Heart left ventricle (tissue), 16 donors: ENCODE results near the gene TTLL7. TPM values are rescaled to one million over a fixed set of nuclear protein-coding genes. Genes with fewer than 3 reads are reported as not detected.

Source experiments
- ATAC-seq, 4 donors: fragments of 200-7000 bp; cut with Tn5 transposase; one replicate each; pipeline ENCODE4 v1.9.1; 2020 to 2022; ENCODE audit warnings: moderate library complexity in 4 of 4, mild to moderate bottlenecking in 3 of 4, moderate number of reproducible peaks in 1 of 4
- DNase-seq, 5 donors: peaks; one replicate each; pipeline ENCODE4 v3.0.0-alpha.2; 2020
- H3K27ac ChIP-seq, 12 donors: fragments of 200-600 bp; sonication (generic) in 4 of 12; one replicate each; pipeline versions ENCODE4 v1.5.0 to v1.8.0; 2016 to 2022; ENCODE audit warnings: mild to moderate bottlenecking in 2 of 12
- H3K27me3 ChIP-seq, 9 donors: fragments of 200-600 bp; sonication (generic) in 2 of 9; one replicate each; pipeline versions ENCODE4 v1.5.1 to v1.8.0; 2016 to 2022; ENCODE audit warnings: mild to moderate bottlenecking in 3 of 9
- H3K36me3 ChIP-seq, 9 donors: fragments of 200-600 bp; sonication (generic) in 2 of 9; one replicate each; pipeline versions ENCODE4 v1.5.0 to v1.8.0; 2018 to 2022; ENCODE audit warnings: mild to moderate bottlenecking in 2 of 9
- H3K4me1 ChIP-seq, 12 donors: fragments of 200-600 bp; sonication (generic) in 4 of 12; one replicate each; pipeline versions ENCODE4 v1.5.0 to v1.8.0; 2016 to 2022; ENCODE audit warnings: mild to moderate bottlenecking in 3 of 12
- H3K4me3 ChIP-seq, 12 donors: fragments of 200-600 bp; sonication (generic) in 4 of 12; one replicate each; pipeline versions ENCODE4 v1.5.0 to v1.8.0; 2017 to 2022; ENCODE audit warnings: mild to moderate bottlenecking in 9 of 12, moderate library complexity in 4 of 12
- H3K9me3 ChIP-seq, 12 donors: fragments of 200-600 bp; sonication (generic) in 4 of 12; one replicate each; pipeline versions ENCODE4 v1.5.0 to v1.8.0; 2016 to 2022; ENCODE audit warnings: mild to moderate bottlenecking in 1 of 12
- POLR2A ChIP-seq, 2 donors: fragments of 450-650 bp; IDR thresholded peaks; one replicate each; pipeline ENCODE4 v1.6.1; 2017; ENCODE audit warnings: antibody characterized with exemption in 2 of 2, mild to moderate bottlenecking in 2 of 2, moderate library complexity in 2 of 2
- WGBS, 4 donors: extraction: QIAGEN DNeasy Blood & Tissue Kit in 2 of 4; methylation state at CpG; one replicate each; pipeline versions ENCODE4 v1.1.5 to v1.1.7; 2013 to 2018; 5-methylcytosine and 5-hydroxymethylcytosine counted together
- intact Hi-C, 10 donors: fragments of 100-400 bp; cut with DNase I; formaldehyde crosslinking; loops; one replicate each; pipeline versions ENCODE4 v1.11.1 to v1.14.2; 2022
- polyA plus RNA-seq, 2 donors: library from polyadenylated mRNA; stranded (reverse); fragments of 200-250 nt; gene quantifications; one replicate each; pipeline ENCODE4 v1.2.3, GENCODE V29; 2013
- total RNA-seq, 9 donors: library from RNA; depleted of rRNA in 2 of 9; stranded (reverse); fragments of >200 nt in 2 of 9; fragmentation: NEBNext Ultra II Directional in 3 of 9; extraction: Animal tissue kit (Norgen Biotek cat#: 25700) in 3 of 9; gene quantifications; one replicate each; pipeline versions ENCODE4 v1.1.0 to v1.2.4, GENCODE V29; 2016 to 2023
- TF ChIP-seq, protein P1 (sequence below), 12 donors: fragments of 200-600 bp; sonication (generic) in 4 of 12; IDR thresholded peaks; one replicate each; pipeline versions ENCODE4 v1.5.0 to v1.8.0; 2018 to 2022; ENCODE audit warnings: antibody characterized with exemption in 12 of 12, mild to moderate bottlenecking in 5 of 12
- donor health status: ischemic (EF 13 %, LVEDD 7.1; RV severe dilation, severe dysfunction).
- donor health status: healthy with polysubstance abuse.
- donor health status: DM: no; HTN: yes; CAD: no.
- donor health status: DM: no; HTN: no; CAD: no.
- donor health status: ischemic (EF 25% LVEDD 6.9; RV normal size, moderate dysfunction).
- donor health status: ischemic (EF 25% LVEDD 5.7; RV mildly dilated, moderate dysfunction).
- donor health status: healthy.
- donor health status: DM: yes; HTN: yes; CAD: no.
- donor health status: ischemic (EF 35%, LVEDD 5.7; RV mildly dilated, moderate dysfunction).
- donor health status: nonischemic (EF 11% LVEDD 7.7; RV severe dilation, severe dysfunction).
- donor health status: DM: yes; HTN: yes; CAD: no.
- donor health status: PGD.
- donor health status: ischemic (EF 29% LVEDD 5.4; RV normal size, mild dysfunction).
- donor health status: nonischemic (EF 23%, LVEDD 6.1; RV moderate dilation, normal function).

TTLL7 gene
- total and polyA plus RNA-seq, 11 donors, result 0.87 to 12.8 (median 3.2) TPM

DNA sequence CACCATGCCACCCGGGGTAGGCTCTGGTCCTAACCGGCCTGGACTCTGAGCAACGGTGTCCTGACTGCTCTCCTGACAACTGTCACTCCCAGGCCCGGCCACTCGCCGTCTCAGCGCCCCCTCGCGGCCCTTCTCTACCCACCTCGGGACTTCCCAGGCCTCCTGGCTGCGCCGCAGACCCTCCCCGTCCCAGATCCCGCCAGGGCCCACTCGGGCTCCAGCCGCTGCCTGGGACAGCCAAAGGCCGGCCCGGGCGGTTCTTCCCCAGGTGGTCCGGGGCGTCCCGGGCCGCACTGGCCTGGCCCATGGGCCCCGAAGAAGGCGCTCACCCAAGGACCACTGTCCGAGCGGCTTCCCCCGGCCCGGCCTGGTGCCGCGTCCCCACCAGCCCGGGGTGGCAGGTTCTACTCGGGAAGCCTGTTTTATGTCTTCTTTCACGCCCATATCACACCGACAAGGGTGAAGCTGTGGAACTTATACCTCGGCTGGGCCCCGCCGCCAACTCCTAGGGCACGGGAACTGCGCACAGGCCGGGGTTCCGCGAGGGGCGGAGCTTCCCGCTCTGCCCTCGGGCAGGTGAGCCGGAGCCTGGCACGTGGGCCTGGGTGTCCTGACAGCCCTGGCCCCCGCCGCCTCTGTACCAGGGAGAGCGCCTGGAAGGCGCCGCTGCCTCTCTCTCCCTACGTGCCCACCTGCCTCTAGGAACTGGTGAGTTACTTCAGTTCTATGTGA, 138.3 kb downstream of the TTLL7 start:
- 11 to 32% (median 17%) methylated on average over 26 to 54 of the region's 54 CpGs for WGBS, 4 donors
- DNase-seq, result peak; percentile 78 to 90 (median 84)
- H3K27me3 ChIP-seq, result no peaks in the 10 kb centered on the region
- peak overlapping the region; percentile 21 to 84 (median 74) for H3K27ac ChIP-seq
- no peaks in the 10 kb centered on the region for H3K36me3 ChIP-seq
- ATAC-seq, result peak; percentile 87 to 99 (median 97)
- H3K9me3 ChIP-seq, result no peaks in the 10 kb centered on the region
- peaks cover 0 to 4% (median 0%) of the 10 kb centered on the region in 12 donors for H3K4me1 ChIP-seq
- H3K4me3 ChIP-seq, result peak overlapping the region; percentile 19 to 71 (median 63)
- no peak for TF ChIP-seq POLR2A (IDR thresholded peaks at IDR 0.05)
- TF ChIP-seq, protein P1, sequence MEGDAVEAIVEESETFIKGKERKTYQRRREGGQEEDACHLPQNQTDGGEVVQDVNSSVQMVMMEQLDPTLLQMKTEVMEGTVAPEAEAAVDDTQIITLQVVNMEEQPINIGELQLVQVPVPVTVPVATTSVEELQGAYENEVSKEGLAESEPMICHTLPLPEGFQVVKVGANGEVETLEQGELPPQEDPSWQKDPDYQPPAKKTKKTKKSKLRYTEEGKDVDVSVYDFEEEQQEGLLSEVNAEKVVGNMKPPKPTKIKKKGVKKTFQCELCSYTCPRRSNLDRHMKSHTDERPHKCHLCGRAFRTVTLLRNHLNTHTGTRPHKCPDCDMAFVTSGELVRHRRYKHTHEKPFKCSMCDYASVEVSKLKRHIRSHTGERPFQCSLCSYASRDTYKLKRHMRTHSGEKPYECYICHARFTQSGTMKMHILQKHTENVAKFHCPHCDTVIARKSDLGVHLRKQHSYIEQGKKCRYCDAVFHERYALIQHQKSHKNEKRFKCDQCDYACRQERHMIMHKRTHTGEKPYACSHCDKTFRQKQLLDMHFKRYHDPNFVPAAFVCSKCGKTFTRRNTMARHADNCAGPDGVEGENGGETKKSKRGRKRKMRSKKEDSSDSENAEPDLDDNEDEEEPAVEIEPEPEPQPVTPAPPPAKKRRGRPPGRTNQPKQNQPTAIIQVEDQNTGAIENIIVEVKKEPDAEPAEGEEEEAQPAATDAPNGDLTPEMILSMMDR (IDR thresholded peaks at IDR 0.05), result peak; percentile 57 to 84 (median 74)
- intact Hi-C loops, result no loop called here

DNA sequence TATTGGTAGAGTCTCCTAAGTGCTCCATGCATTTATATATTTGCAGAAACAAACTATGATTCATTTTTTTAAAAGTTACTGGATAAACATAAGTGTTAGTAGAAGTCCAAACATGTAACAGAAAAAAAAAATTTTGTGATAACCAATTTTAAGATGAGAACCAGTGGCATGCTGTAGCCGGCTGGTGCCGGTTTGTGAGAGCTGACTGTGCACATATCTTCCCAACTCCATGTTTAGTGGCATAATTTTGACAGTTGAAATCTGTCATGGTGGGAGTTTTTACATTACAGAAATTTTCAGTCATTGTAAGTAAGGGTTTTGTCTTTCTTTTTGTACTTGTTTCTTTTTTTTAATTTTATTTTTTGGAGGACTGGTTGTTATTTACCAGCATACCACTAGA, 141.2 kb downstream of the TTLL7 start:
- no peak overlapping the region for H3K4me3 ChIP-seq
- H3K27me3 ChIP-seq, result no peaks in the 10 kb centered on the region
- DNase-seq (no peak), ATAC-seq (no peak)
- 82 to 90% (median 85%) methylated on average over 2 of the region's 2 CpGs for WGBS, 4 donors
- no peaks in the 10 kb centered on the region for H3K9me3 ChIP-seq
- H3K36me3 ChIP-seq, result no peaks in the 10 kb centered on the region
- no peak overlapping the region for H3K27ac ChIP-seq
- intact Hi-C loops, result no loop called here
- peaks cover 0 to 4% (median 0%) of the 10 kb centered on the region in 12 donors for H3K4me1 ChIP-seq
- TF ChIP-seq POLR2A (IDR thresholded peaks at IDR 0.05), result no peak
- TF ChIP-seq, protein P1 (IDR thresholded peaks at IDR 0.05), result no peak

DNA sequence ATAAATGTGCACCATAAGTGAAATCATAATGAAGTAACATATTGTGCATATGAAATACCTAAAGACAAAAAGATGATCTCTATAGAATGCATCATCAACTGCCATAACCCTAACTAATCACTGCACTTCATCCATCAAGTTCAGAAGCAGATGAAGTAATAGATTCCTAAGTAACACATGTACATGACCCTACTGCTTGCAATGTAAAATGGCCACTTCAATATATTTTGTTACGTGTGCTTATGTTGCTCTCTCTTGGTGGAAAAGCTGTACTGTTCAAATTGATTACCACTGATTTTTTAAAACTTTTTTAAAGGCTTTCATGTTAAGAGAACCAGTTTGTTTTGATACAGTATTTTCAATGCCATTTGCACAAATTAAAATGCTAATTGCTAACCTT, 141.8 kb downstream of the TTLL7 start:
- Histone ChIP-seq H3K36me3 (no peaks in the 10 kb centered on the region), H3K27me3 (no peaks in the 10 kb centered on the region), H3K4me3 (no peak overlapping the region), H3K9me3 (no peaks in the 10 kb centered on the region), H3K4me1 (peaks cover 0 to 4% (median 0%) of the 10 kb centered on the region in 12 donors), H3K27ac (no peak overlapping the region)
- no peak for DNase-seq
- intact Hi-C loops, result no loop called here
- WGBS, 4 donors, result 68 to 82% (median 75%) methylated on average over 1 of the region's 1 CpG
- ATAC-seq, result peak in 1 of 4 donors; percentile 36
- TF ChIP-seq, protein P1 (IDR thresholded peaks at IDR 0.05), result peak in 8 of 12 donors; percentile 19 to 53 (median 36)
- no peak for TF ChIP-seq POLR2A (IDR thresholded peaks at IDR 0.05)

DNA sequence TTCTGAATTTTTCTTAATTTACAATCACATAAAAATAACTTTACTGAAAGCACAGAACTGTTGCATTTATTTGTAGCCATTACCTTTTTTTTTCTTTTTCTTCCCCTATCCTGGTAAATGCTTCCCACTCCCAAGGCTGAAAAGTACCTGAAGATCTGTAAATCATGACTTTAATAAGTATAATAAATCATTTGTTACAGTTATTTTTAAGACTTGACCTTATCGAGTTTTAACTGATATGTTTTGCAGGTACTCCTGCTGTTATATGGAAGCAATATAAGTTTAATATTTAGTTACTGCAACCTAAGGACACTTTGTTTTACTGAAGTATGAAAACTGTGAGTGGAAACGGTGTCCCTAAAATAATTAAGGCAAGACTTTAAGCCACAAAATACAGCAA, 142.6 kb downstream of the TTLL7 start:
- no peak overlapping the region for H3K4me3 ChIP-seq
- H3K36me3 ChIP-seq, result no peaks in the 10 kb centered on the region
- H3K27ac ChIP-seq, result no peak overlapping the region
- intact Hi-C loops, result no loop called here
- peaks cover 0 to 4% (median 0%) of the 10 kb centered on the region in 12 donors for H3K4me1 ChIP-seq
- WGBS, 4 donors, result 88 to 92% (median 89%) methylated on average over 2 of the region's 2 CpGs
- no peak for ATAC-seq
- TF ChIP-seq POLR2A (IDR thresholded peaks at IDR 0.05), result no peak
- TF ChIP-seq, protein P1 (IDR thresholded peaks at IDR 0.05), result no peak
- H3K27me3 ChIP-seq, result no peaks in the 10 kb centered on the region
- H3K9me3 ChIP-seq, result no peaks in the 10 kb centered on the region
- no peak for DNase-seq
